ENCODE results near the gene CBR3. TPM values are rescaled to one million over a fixed set of nuclear protein-coding genes. Genes with fewer than 3 reads are reported as not detected.
A peak's percentile ranks its signal among the peaks of the same experiment; 100 is the strongest.

Gene CBR3
- total RNA-seq, 1 donor from 2014 or later = 4.3 TPM

GRCh38 chr21:36159356-36159921 is 24.6 kb downstream of the CBR3 start:
- no peak for ATAC-seq
- no peaks in the 10 kb centered on the region for H3K9me3 ChIP-seq
- TF ChIP-seq CTCF (IDR thresholded peaks at IDR 0.05) = no peak
- H3K27me3 ChIP-seq (ENCODE audit: low read depth) = no peaks in the 10 kb centered on the region
- no peaks in the 10 kb centered on the region for H3K36me3 ChIP-seq
- H3K4me1 ChIP-seq = peaks cover 37% of the 10 kb centered on the region
- DNase-seq = no peak
- intact Hi-C loops (cut with DNase I) = no loop called here
- no peak overlapping the region for H3K4me3 ChIP-seq
- no peak overlapping the region for H3K27ac ChIP-seq

GRCh38 chr21:36160850-36161178 is 25.9 kb downstream of the CBR3 start:
- no peak for ATAC-seq
- Histone ChIP-seq H3K36me3 (no peaks in the 10 kb centered on the region), H3K4me1 (peaks cover 31% of the 10 kb centered on the region), H3K27me3 (ENCODE audit: low read depth) (no peaks in the 10 kb centered on the region), H3K27ac (no peak overlapping the region), H3K9me3 (no peaks in the 10 kb centered on the region), H3K4me3 (no peak overlapping the region)
- intact Hi-C loops (cut with DNase I) = no loop called here
- no peak for TF ChIP-seq CTCF (IDR thresholded peaks at IDR 0.05)
- DNase-seq = no peak

GRCh38 chr21:36162631-36163030 is 27.8 kb downstream of the CBR3 start:
- Histone ChIP-seq H3K27ac (no peak overlapping the region), H3K27me3 (ENCODE audit: low read depth) (no peaks in the 10 kb centered on the region), H3K4me3 (no peak overlapping the region), H3K36me3 (peaks cover 4% of the 10 kb centered on the region), H3K4me1 (peaks cover 26% of the 10 kb centered on the region), H3K9me3 (no peaks in the 10 kb centered on the region)
- no peak for TF ChIP-seq CTCF (IDR thresholded peaks at IDR 0.05)
- intact Hi-C loops (cut with DNase I) = no loop called here
- DNase-seq (no peak), ATAC-seq (no peak)

- intact Hi-C loops (cut with DNase I) = no loop called here
- Histone ChIP-seq H3K27ac (no peak overlapping the region), H3K4me1 (peaks cover 22% of the 10 kb centered on the region), H3K36me3 (peaks cover 8% of the 10 kb centered on the region), H3K9me3 (no peaks in the 10 kb centered on the region), H3K4me3 (no peak overlapping the region), H3K27me3 (ENCODE audit: low read depth) (no peaks in the 10 kb centered on the region)
- ATAC-seq (peak in 1 of 2 donors; percentile 56), DNase-seq (no peak)
- no peak for TF ChIP-seq CTCF (IDR thresholded peaks at IDR 0.05)
Measured at GRCh38 chr21:36163750-36164741, 29.2 kb downstream of the CBR3 start.

GRCh38 chr21:36165356-36165755 is 30.5 kb downstream of the CBR3 start:
- TF ChIP-seq CTCF (IDR thresholded peaks at IDR 0.05) = no peak
- Histone ChIP-seq H3K27me3 (ENCODE audit: low read depth) (no peaks in the 10 kb centered on the region), H3K27ac (no peak overlapping the region), H3K4me3 (no peak overlapping the region), H3K9me3 (no peaks in the 10 kb centered on the region), H3K36me3 (peaks cover 8% of the 10 kb centered on the region), H3K4me1 (peaks cover 14% of the 10 kb centered on the region)
- intact Hi-C loops (cut with DNase I) = no loop called here
- ATAC-seq (no peak), DNase-seq (no peak)
